Endothelial cell of umbilical vein (primary cell): ENCODE measurements around the gene HAPLN2.
A peak's percentile ranks its signal among the peaks of the same experiment; 100 is the strongest.

Experiments
- CTCF ChIP-seq, 2 donors: IDR thresholded peaks; 1 replicate in 1 of 2; 2 replicates in 1 of 2; pipeline ENCODE4 v1.5.1; 2011; ENCODE audit warnings: low read length in 2 of 2, mild to moderate bottlenecking in 2 of 2, moderate library complexity in 2 of 2, control low read depth in 1 of 2, inconsistent platforms in 1 of 2, low read depth in 1 of 2; ENCODE audit not compliant: insufficient read depth in 1 of 2; ENCODE audit errors: extremely low read depth in 1 of 2
- EZH2 ChIP-seq: IDR thresholded peaks from 2 replicates; pipeline ENCODE4 v1.6.1; 2012; ENCODE audit warnings: borderline replicate concordance, low read depth, mild to moderate bottlenecking, moderate library complexity, low read length, inconsistent platforms; ENCODE audit not compliant: severe bottlenecking
- FOS ChIP-seq: IDR thresholded peaks from 2 replicates; pipeline ENCODE4 v1.6.1; 2011; ENCODE audit warnings: mild to moderate bottlenecking, low read length, moderate library complexity, borderline replicate concordance; ENCODE audit not compliant: insufficient read depth
- MAX ChIP-seq: IDR thresholded peaks from 2 replicates; pipeline ENCODE4 v1.6.1; 2011; ENCODE audit not compliant: insufficient read depth, insufficient read length
- POLR2A ChIP-seq: IDR thresholded peaks from 2 replicates; pipeline ENCODE4 v1.6.1; 2012; ENCODE audit warnings: low read depth, mild to moderate bottlenecking, control low read depth, low read length
- POLR2AphosphoS5 ChIP-seq: IDR thresholded peaks from 2 replicates; pipeline ENCODE4 v1.6.1; 2012; ENCODE audit warnings: low read depth, mild to moderate bottlenecking, control low read depth, low read length, moderate library complexity; ENCODE audit not compliant: insufficient read depth

GRCh38 chr1:156601122-156601830 is 17.9 kb upstream of the HAPLN2 start, which contains the start of gene GPATCH4:
- no peak for TF ChIP-seq CTCF (IDR thresholded peaks at IDR 0.05; ENCODE audit: extremely low read depth in 1 of 2, insufficient read depth in 1 of 2, low read depth in 1 of 2, low read length in 2 of 2)
- TF ChIP-seq POLR2A = peak; percentile 90
- TF ChIP-seq POLR2AphosphoS5 = peak; percentile 73
- TF ChIP-seq FOS = no peak
- TF ChIP-seq EZH2 = no peak
- TF ChIP-seq MAX = peak; percentile 89
